Measurements from ENCODE around the gene VSTM2L. TPM values are rescaled to one million over a fixed set of nuclear protein-coding genes. Genes with fewer than 3 reads are reported as not detected.
A peak's percentile ranks its signal among the peaks of the same experiment; 100 is the strongest.

VSTM2L gene
- polyA plus RNA-seq, 1 donor (not counting 4 experiments of a cell fraction or from before 2014, with no cell fraction given) = 0.75 TPM

GRCh38 chr20:37933786-37934633, 31.1 kb downstream of the VSTM2L start:
- DNase-seq (ENCODE audit: low read depth, low spot score) = no peak
- dilution Hi-C loops (cut with MboI; ENCODE audit: extremely low pct_ligation_motif_present, low sequenced_read_pairs) = no loop called here
- peaks cover 27% of the 10 kb centered on the region for H3K27me3 ChIP-seq (ENCODE audit: control insufficient read depth, extremely low read depth, insufficient read depth, low read length)
- H3K4me1 ChIP-seq (ENCODE audit: control insufficient read depth, extremely low read depth, insufficient read depth, low read length) = no peaks in the 10 kb centered on the region
- FAIRE-seq = no peak
- H4K20me1 ChIP-seq (ENCODE audit: control insufficient read depth, extremely low read depth, insufficient read depth, low read length) = no peaks in the 10 kb centered on the region
- H3K9me3 ChIP-seq (ENCODE audit: control insufficient read depth, low read depth, low read length) = no peaks in the 10 kb centered on the region
- TF ChIP-seq CTCF (optimal IDR thresholded peaks at IDR 0.05 in 1 of 3, IDR thresholded peaks at IDR 0.05 in 1 of 3, conservative IDR thresholded peaks at IDR 0.05 in 1 of 3; ENCODE audit: extremely low read depth in 1 of 3, insufficient read depth in 2 of 3, low read length in 3 of 3) (no peak), EZH2 (IDR thresholded peaks at IDR 0.05; ENCODE audit: low read length) (no peak)
- no peaks in the 10 kb centered on the region for H3K9me1 ChIP-seq (ENCODE audit: control insufficient read depth, extremely low read depth, insufficient read depth, low read length)
- no peak overlapping the region for H2AFZ ChIP-seq (ENCODE audit: control insufficient read depth, low read length)
- H3K4me3 ChIP-seq (ENCODE audit: control insufficient read depth in 2 of 3, extremely low read depth in 1 of 3, insufficient read depth in 2 of 3, low read depth in 1 of 3, low read length in 3 of 3) = no peak overlapping the region
- no peak overlapping the region for H3K27ac ChIP-seq (ENCODE audit: control insufficient read depth, insufficient read depth, low read length)
- no peaks in the 10 kb centered on the region for H3K79me2 ChIP-seq (ENCODE audit: control insufficient read depth, insufficient read depth, low read length)
- no peaks in the 10 kb centered on the region for H3K36me3 ChIP-seq (ENCODE audit: control insufficient read depth in 2 of 2, extremely low read depth in 1 of 2, insufficient read depth in 2 of 2, low read length in 2 of 2)
- no peak overlapping the region for H3K9ac ChIP-seq (ENCODE audit: control insufficient read depth, extremely low read depth, insufficient read depth, low read length)
- H3K4me2 ChIP-seq (ENCODE audit: control insufficient read depth, extremely low read depth, insufficient read depth, low read depth, low read length) = no peak overlapping the region

GRCh38 chr20:37934634-37935375, 31.9 kb downstream of the VSTM2L start:
- H4K20me1 ChIP-seq (ENCODE audit: control insufficient read depth, extremely low read depth, insufficient read depth, low read length) = no peaks in the 10 kb centered on the region
- H2AFZ ChIP-seq (ENCODE audit: control insufficient read depth, low read length) = no peak overlapping the region
- H3K4me3 ChIP-seq (ENCODE audit: control insufficient read depth in 2 of 3, extremely low read depth in 1 of 3, insufficient read depth in 2 of 3, low read depth in 1 of 3, low read length in 3 of 3) = no peak overlapping the region
- no peaks in the 10 kb centered on the region for H3K9me1 ChIP-seq (ENCODE audit: control insufficient read depth, extremely low read depth, insufficient read depth, low read length)
- TF ChIP-seq EZH2 (IDR thresholded peaks at IDR 0.05; ENCODE audit: low read length) (peak; percentile 42), CTCF (optimal IDR thresholded peaks at IDR 0.05 in 1 of 3, IDR thresholded peaks at IDR 0.05 in 1 of 3, conservative IDR thresholded peaks at IDR 0.05 in 1 of 3; ENCODE audit: extremely low read depth in 1 of 3, insufficient read depth in 2 of 3, low read length in 3 of 3) (no peak)
- DNase-seq (ENCODE audit: low read depth, low spot score) (no peak), FAIRE-seq (no peak)
- H3K36me3 ChIP-seq (ENCODE audit: control insufficient read depth in 2 of 2, extremely low read depth in 1 of 2, insufficient read depth in 2 of 2, low read length in 2 of 2) = no peaks in the 10 kb centered on the region
- dilution Hi-C loops (cut with MboI; ENCODE audit: extremely low pct_ligation_motif_present, low sequenced_read_pairs) = no loop called here
- H3K27ac ChIP-seq (ENCODE audit: control insufficient read depth, insufficient read depth, low read length) = no peak overlapping the region
- peaks cover 19% of the 10 kb centered on the region for H3K27me3 ChIP-seq (ENCODE audit: control insufficient read depth, extremely low read depth, insufficient read depth, low read length)
- H3K9ac ChIP-seq (ENCODE audit: control insufficient read depth, extremely low read depth, insufficient read depth, low read length) = no peak overlapping the region
- H3K4me2 ChIP-seq (ENCODE audit: control insufficient read depth, extremely low read depth, insufficient read depth, low read depth, low read length) = no peak overlapping the region
- no peaks in the 10 kb centered on the region for H3K4me1 ChIP-seq (ENCODE audit: control insufficient read depth, extremely low read depth, insufficient read depth, low read length)
- H3K79me2 ChIP-seq (ENCODE audit: control insufficient read depth, insufficient read depth, low read length) = no peaks in the 10 kb centered on the region
- H3K9me3 ChIP-seq (ENCODE audit: control insufficient read depth, low read depth, low read length) = no peaks in the 10 kb centered on the region
